Mucosa of descending colon (tissue), 3 donors: Measurements from ENCODE around the gene CLDN5. TPM values are rescaled to one million over a fixed set of nuclear protein-coding genes. Genes with fewer than 3 reads are reported as not detected.

Experiments
- ATAC-seq: fragments of 200-7000 bp; cut with Tn5 transposase; one replicate; pipeline ENCODE4 v1.9.1; 2020; ENCODE audit warnings: mild to moderate bottlenecking, moderate library complexity
- DNase-seq, 3 donors: peaks; one replicate each; pipeline ENCODE4 v3.0.0-alpha.2; 2020
- H3K36me3 ChIP-seq: fragments of 200-600 bp; one replicate; pipeline ENCODE4 v1.8.0; 2021; ENCODE audit warnings: low read depth, mild to moderate bottlenecking
- H3K4me1 ChIP-seq: fragments of 200-600 bp; one replicate; pipeline ENCODE4 v1.8.0; 2021; ENCODE audit warnings: low read depth, mild to moderate bottlenecking
- H3K4me3 ChIP-seq: fragments of 200-600 bp; one replicate; pipeline ENCODE4 v1.8.0; 2021; ENCODE audit warnings: mild to moderate bottlenecking
- H3K9me3 ChIP-seq: fragments of 200-600 bp; one replicate; pipeline ENCODE4 v1.8.0; 2021; ENCODE audit warnings: mild to moderate bottlenecking
- intact Hi-C, 2 donors: fragments of 100-400 bp; cut with DNase I in 1 of 2; cut with micrococcal nuclease in 1 of 2; formaldehyde crosslinking; loops; one replicate each; pipeline versions ENCODE4 v1.11.0 to v1.11.1; 2022; cut with DNase I, micrococcal nuclease
- total RNA-seq, 3 donors: library from RNA; stranded (reverse); fragmentation: NEBNext Ultra II Directional in 2 of 3; extraction: Animal tissue kit (Norgen Biotek cat#: 25700) in 2 of 3; gene quantifications; one replicate each; pipeline versions ENCODE4 v1.2.1 to v1.2.4, GENCODE V29; 2021 to 2023
- TF ChIP-seq, protein P1 (sequence below): fragments of 200-600 bp; IDR thresholded peaks from one replicate; pipeline ENCODE4 v1.8.0; 2022; ENCODE audit warnings: antibody characterized with exemption, mild to moderate bottlenecking
- donor health status: DM: no; HTN: no; CAD: no; lungs with moderate emphysema.
- donor health status: DM: no; HTN: no; CAD: no.
- donor health status: DM: no; HTN: yes; CAD: no.

The CLDN5 gene
- total RNA-seq, 3 donors from 2014 or later, result 22.0 to 34.7 (median 22.2) TPM

DNA sequence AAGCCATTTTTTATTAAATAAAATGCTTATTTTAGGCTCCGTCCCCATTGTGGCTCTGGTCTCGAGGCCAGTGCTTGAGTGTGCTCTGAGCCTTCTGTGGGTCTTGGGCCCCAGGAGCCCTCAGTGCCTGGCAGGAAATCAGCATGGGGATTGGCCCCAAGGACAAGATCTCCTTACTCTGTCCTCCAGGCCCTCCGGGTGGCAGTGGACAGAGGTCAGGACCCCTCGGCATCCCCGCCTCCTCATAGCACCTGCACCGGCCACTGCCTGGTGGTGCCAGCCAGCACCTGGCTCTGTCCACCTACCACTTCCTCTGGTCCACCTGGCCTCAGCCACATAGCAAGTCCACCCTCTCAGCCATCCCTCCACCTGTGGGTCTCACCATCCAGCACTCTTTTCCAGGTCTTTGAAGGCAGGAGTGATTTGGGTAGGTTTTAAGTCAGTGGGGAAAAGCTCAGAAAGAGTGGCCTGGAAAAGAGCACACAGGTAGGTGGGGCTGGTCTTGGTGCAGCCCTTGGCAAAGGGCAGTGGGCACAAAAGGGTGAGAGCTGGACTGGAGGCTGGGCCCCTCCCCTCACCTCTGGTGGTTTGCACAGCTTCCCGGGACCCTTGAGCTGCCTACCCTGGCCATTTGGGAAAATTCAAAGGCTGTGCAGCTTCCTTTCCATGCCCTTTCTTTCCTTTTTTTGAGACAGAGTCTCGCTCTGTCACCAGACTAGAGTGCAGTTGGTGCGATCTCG, 3.5 kb downstream of the CLDN5 start:
- H3K9me3 ChIP-seq, result no peaks in the 10 kb centered on the region
- ATAC-seq, result no peak

DNA sequence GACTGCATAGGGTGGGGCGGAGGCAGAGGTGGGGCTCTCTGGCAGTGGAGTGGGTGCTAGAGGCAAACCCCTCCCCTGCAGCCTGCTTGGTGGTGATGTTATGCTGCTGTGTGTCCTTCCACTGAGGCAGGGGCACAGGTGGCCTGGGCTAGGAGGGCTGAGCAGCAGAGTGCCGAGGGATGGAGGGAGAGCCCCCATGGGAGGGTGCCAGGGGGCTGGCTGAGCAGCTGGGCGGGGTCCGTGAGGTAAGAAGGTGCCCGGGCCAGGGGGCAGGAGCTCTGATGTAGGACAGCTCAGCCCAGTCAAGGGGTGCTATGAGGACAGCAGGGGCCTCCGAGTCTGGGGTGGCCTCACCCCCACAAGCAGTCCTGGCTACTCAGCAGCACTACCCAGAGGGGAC, 4.2 kb downstream of the CLDN5 start:
- H3K4me3 ChIP-seq, result no peak overlapping the region
- H3K4me1 ChIP-seq, result peaks cover 14% of the 10 kb centered on the region
- H3K36me3 ChIP-seq, result no peaks in the 10 kb centered on the region
- no peaks in the 10 kb centered on the region for H3K9me3 ChIP-seq
- intact Hi-C loops, result no loop called here
- TF ChIP-seq, protein P1, sequence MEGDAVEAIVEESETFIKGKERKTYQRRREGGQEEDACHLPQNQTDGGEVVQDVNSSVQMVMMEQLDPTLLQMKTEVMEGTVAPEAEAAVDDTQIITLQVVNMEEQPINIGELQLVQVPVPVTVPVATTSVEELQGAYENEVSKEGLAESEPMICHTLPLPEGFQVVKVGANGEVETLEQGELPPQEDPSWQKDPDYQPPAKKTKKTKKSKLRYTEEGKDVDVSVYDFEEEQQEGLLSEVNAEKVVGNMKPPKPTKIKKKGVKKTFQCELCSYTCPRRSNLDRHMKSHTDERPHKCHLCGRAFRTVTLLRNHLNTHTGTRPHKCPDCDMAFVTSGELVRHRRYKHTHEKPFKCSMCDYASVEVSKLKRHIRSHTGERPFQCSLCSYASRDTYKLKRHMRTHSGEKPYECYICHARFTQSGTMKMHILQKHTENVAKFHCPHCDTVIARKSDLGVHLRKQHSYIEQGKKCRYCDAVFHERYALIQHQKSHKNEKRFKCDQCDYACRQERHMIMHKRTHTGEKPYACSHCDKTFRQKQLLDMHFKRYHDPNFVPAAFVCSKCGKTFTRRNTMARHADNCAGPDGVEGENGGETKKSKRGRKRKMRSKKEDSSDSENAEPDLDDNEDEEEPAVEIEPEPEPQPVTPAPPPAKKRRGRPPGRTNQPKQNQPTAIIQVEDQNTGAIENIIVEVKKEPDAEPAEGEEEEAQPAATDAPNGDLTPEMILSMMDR, result no peak
- ATAC-seq (no peak), DNase-seq (no peak)

More for the DNA sequence above, 3.5 kb downstream of the CLDN5 start:
- Histone ChIP-seq H3K36me3 (no peaks in the 10 kb centered on the region), H3K4me3 (no peak overlapping the region), H3K4me1 (peaks cover 14% of the 10 kb centered on the region)
- DNase-seq, result no peak
- TF ChIP-seq, protein P1, result no peak
- intact Hi-C loops, result no loop called here

DNA sequence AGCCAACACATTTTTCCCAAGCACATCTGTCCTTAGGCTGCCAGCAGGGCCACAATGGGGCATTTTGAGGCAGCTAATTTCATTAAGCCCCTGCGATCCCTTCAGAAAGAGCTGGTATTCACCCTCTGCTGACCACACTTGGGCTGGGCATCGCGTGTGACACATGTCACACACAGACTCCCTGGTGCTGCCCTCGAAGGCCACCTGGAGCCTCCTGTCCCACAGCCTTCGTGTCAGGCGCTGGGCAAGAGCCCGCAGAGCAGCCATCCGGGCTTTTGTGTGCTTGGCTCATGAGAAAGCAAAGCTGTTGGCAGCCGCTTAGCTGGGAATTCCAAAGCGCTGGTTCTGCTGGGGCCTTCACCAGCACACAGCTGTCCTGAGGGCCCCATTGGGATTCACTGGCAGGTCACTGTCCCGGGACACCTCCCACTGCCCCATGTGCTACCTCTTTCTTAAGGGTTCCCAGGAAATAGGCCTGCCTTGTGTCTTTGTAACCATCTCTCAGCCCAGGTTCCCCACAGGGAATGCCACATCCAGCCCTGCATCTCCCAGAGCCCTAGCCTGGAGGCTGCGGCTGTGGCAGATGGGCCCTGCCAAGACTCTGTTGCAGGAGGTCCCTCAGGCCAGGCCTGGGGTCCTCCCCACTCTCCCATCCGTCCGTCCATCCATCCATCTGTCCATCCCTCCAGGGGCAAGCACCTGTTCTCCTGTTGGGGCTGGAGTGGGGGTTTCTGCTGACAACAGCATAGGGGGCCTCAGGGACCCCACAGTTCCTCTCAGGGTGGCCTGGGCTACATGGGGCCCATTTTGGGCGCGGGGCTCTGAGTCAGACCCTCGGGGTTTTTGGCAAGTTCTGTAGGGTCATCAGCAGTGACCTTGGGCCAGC, 4.9 kb downstream of the CLDN5 start:
- TF ChIP-seq, protein P1, result no peak
- Histone ChIP-seq H3K36me3 (no peaks in the 10 kb centered on the region), H3K4me1 (peaks cover 14% of the 10 kb centered on the region), H3K9me3 (no peaks in the 10 kb centered on the region), H3K4me3 (no peak overlapping the region)
- intact Hi-C loops, result no loop called here
- no peak for DNase-seq
- ATAC-seq, result no peak

DNA sequence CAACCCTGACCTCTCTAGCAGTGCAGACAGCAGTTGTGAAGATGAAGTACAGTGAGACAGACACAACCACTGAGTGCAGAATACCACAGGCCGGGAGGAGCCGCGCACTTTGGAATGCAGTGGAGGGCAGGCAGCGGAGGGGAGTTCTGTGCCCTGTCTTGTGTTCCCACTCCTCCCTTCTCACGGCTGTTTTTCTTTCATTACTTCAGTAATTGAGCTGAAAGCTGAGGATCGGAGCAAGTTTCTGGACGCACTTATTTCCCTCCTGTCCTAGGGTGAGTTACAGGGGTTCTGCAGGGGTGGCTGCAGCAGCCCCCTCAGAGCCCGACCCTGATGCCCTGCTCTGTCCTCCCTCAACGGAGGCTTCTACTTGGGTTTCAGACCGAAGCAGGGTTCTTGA, 5.6 kb downstream of the CLDN5 start:
- ATAC-seq (no peak), DNase-seq (no peak)
- intact Hi-C loops, result no loop called here
- TF ChIP-seq, protein P1, result no peak
- H3K4me3 ChIP-seq, result no peak overlapping the region
- peaks cover 8% of the 10 kb centered on the region for H3K4me1 ChIP-seq
- no peaks in the 10 kb centered on the region for H3K36me3 ChIP-seq
- H3K9me3 ChIP-seq, result no peaks in the 10 kb centered on the region

DNA sequence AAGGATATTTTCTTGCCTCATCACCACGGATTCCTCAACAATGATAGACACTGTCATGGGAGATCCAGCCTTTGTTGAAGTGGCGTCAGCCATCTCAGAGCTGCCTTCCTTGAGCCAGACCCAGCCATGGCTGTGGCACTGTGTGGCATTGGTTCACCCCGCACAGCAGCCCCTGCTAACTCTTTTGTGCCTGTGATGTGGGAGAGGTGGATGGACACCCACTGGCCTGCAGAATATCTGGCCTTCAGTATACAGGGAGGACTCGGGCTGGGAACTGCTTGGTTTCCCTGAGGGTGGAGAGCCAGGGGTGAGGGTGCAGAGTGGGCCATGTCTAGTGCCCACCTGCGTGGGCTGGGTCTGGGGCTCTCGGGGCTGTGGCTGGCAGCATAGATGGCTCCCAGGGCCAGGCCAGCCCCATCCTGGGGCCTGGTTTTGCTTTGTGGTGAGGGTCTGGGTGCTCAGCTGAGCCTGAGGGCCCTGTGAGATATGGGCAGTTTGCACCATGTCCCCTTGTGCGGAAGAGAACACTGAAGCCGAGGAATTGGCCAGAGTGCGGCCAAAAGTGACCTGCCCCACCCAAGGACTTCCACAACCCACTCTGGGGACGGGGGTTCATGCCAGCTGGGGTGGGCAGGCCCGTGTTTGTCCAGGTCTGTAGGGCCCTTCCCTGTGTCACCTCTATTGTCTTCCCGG, 6.1 kb downstream of the CLDN5 start:
- Histone ChIP-seq H3K4me1 (peaks cover 2% of the 10 kb centered on the region), H3K9me3 (no peaks in the 10 kb centered on the region), H3K36me3 (no peaks in the 10 kb centered on the region), H3K4me3 (no peak overlapping the region)
- TF ChIP-seq, protein P1, result no peak
- DNase-seq (no peak), ATAC-seq (no peak)
- intact Hi-C loops, result no loop called here
